Measurements from ENCODE around the gene RIPK3. TPM values are rescaled to one million over a fixed set of nuclear protein-coding genes. Genes with fewer than 3 reads are reported as not detected.

Gene RIPK3
- total and polyA plus RNA-seq, 4 experiments from 2014 or later, result 6.2 to 63.5 (median 39.8) TPM

DNA sequence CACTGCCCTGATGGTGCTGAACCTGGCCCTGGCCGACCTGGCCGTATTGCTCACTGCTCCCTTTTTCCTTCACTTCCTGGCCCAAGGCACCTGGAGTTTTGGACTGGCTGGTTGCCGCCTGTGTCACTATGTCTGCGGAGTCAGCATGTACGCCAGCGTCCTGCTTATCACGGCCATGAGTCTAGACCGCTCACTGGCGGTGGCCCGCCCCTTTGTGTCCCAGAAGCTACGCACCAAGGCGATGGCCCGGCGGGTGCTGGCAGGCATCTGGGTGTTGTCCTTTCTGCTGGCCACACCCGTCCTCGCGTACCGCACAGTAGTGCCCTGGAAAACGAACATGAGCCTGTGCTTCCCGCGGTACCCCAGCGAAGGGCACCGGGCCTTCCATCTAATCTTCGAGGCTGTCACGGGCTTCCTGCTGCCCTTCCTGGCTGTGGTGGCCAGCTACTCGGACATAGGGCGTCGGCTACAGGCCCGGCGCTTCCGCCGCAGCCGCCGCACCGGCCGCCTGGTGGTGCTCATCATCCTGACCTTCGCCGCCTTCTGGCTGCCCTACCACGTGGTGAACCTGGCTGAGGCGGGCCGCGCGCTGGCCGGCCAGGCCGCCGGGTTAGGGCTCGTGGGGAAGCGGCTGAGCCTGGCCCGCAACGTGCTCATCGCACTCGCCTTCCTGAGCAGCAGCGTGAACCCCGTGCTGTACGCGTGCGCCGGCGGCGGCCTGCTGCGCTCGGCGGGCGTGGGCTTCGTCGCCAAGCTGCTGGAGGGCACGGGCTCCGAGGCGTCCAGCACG, 23.8 kb downstream of the RIPK3 start:
- peak overlapping the region in 4 of 7 donors; percentile 68 to 90 (median 78) for H3K27ac Mint-ChIP-seq
- Histone ChIP-seq H3K36me3 (ENCODE audit: insufficient read depth, low read length) (no peaks in the 10 kb centered on the region), H3K4me3 (ENCODE audit: low read length in 2 of 2) (no peak overlapping the region), H3K4me1 (ENCODE audit: insufficient read depth, low read length) (peaks cover 42% of the 10 kb centered on the region), H3K9me3 (ENCODE audit: control insufficient read depth in 1 of 2, low read length in 2 of 2) (no peaks in the 10 kb centered on the region), H3K27me3 (ENCODE audit: insufficient read depth, low read length) (no peaks in the 10 kb centered on the region), H3K27ac (ENCODE audit: low read depth, low read length) (no peak overlapping the region)
- H3K36me3 Mint-ChIP-seq, result peaks cover 0 to 5% of the 10 kb centered on the region in 2 donors
- POLR2A ChIA-PET (ENCODE audit: partially characterized antibody), result interaction anchor here (1.0 to 1.1 kb wide), 2 partner anchors 74 to 100 kb away, joined by 3 read pairs; partner anchors contain the start of genes MDP1 and TINF2
- H3K9me3 Mint-ChIP-seq, result peaks cover 0 to 1% (median 0%) of the 10 kb centered on the region in 8 donors
- peaks cover 38 to 60% (median 47%) of the 10 kb centered on the region in 4 donors for H3K4me1 Mint-ChIP-seq
- H3K27me3 Mint-ChIP-seq, result no peaks in the 10 kb centered on the region
- no peak for DNase-seq
- CTCF ChIA-PET (ENCODE audit: partially characterized antibody), result interaction anchor here (3.7 kb wide), 1 partner anchor 8 kb away, joined by 29 read pairs; the partner anchor contains the start of genes CIDEB and LTB4R2
- intact Hi-C loops (cut with micrococcal nuclease), result no loop called here
- peak overlapping the region in 5 of 8 donors; percentile 15 to 59 (median 52) for H3K4me3 Mint-ChIP-seq

DNA sequence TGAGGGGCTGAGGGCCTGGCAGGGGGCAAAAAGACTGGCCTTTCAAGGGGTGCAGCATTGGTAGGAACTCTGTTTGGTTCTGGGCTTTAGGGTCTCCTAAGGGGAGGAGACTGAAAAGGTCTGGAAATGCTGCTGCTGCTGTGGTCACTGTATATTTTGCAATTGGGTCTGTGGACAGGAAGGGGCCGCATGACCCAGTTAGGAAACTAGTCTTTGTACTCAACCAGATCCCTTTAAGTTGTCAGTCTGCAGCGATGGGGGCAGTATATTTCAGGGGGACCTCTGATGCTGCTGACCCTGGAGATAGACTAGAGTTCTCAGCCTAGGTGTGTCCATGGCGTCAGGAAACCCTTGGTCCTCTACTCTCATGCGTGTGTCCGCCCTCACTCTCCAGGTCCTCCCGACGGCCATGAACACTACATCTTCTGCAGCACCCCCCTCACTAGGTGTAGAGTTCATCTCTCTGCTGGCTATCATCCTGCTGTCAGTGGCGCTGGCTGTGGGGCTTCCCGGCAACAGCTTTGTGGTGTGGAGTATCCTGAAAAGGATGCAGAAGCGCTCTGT, 24.5 kb downstream of the RIPK3 start:
- Mint-ChIP-seq H3K9me3 (peaks cover 0 to 1% (median 0%) of the 10 kb centered on the region in 8 donors), H3K4me3 (peak overlapping the region in 7 of 8 donors; percentile 6 to 87 (median 52)), H3K36me3 (peaks cover 0 to 5% of the 10 kb centered on the region in 2 donors), H3K27ac (peak overlapping the region in 6 of 7 donors; percentile 29 to 95 (median 69)), H3K27me3 (no peaks in the 10 kb centered on the region), H3K4me1 (peaks cover 40 to 63% (median 49%) of the 10 kb centered on the region in 4 donors)
- CTCF ChIA-PET (ENCODE audit: partially characterized antibody), result interaction anchor here (10.4 kb wide), 1 partner anchor 19 kb away, joined by 232 read pairs; the partner anchor contains the start of genes ADCY4 and RIPK3
- Histone ChIP-seq H3K27me3 (ENCODE audit: insufficient read depth, low read length) (no peaks in the 10 kb centered on the region), H3K27ac (ENCODE audit: low read depth, low read length) (no peak overlapping the region), H3K36me3 (ENCODE audit: insufficient read depth, low read length) (no peaks in the 10 kb centered on the region), H3K9me3 (ENCODE audit: control insufficient read depth in 1 of 2, low read length in 2 of 2) (no peaks in the 10 kb centered on the region), H3K4me1 (ENCODE audit: insufficient read depth, low read length) (peaks cover 44% of the 10 kb centered on the region), H3K4me3 (ENCODE audit: low read length in 2 of 2) (peak overlapping the region in 1 of 2 donors; percentile 2)
- intact Hi-C loops (cut with micrococcal nuclease), result no loop called here
- POLR2A ChIA-PET (ENCODE audit: partially characterized antibody), result interaction anchor here (1.1 kb wide), 1 partner anchor 73 kb away, joined by 3 read pairs; the partner anchor contains the start of gene TINF2
- no peak for DNase-seq

DNA sequence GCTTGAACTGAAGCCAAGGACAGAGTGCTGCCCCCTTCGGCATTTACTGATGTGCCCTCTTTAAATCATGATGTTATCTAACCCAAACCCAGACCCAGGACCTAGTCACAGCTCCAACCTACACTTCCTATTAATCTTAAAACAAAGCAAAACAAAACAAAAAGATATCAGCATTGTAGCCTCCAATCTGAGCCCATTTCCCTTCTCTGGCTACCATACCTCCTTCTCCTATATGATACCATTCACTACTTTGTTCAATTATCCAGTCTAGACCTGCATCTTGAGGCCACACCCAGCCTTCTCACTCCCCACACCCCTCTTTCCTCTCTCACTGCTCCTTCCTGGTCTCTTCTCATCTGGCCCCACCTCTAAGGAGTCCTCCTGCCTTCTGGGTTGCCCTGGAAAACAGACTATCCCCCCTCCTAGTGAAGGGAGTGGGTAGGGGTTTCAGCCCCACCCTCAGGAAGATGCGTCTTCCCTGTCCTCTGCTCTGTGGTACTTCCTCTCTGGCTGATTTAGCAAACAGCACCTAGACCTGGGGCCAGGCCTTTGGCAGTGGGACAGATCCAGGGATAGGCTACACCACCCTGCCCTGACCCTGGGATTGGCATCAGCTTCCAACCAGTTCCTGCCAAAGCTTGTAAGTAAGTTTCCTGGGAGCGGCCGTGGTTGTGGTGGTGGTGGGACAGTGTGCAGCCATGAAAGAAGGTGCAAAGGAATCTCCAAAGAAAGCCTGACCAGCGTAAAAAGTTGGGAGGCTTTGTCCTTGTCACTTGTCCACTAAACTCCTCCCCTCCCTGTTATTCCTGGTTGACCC, 25.2 kb downstream of the RIPK3 start:
- no peaks in the 10 kb centered on the region for H3K9me3 ChIP-seq (ENCODE audit: control insufficient read depth in 1 of 2, low read length in 2 of 2)
- Mint-ChIP-seq H3K27me3 (no peaks in the 10 kb centered on the region), H3K4me3 (peak overlapping the region; percentile 3 to 94 (median 78)), H3K4me1 (peaks cover 48 to 71% (median 55%) of the 10 kb centered on the region in 4 donors), H3K36me3 (peaks cover 0 to 5% of the 10 kb centered on the region in 2 donors), H3K9me3 (peaks cover 0 to 1% (median 0%) of the 10 kb centered on the region in 8 donors), H3K27ac (peak overlapping the region; percentile 81 to 97 (median 90))
- H3K27ac ChIP-seq (ENCODE audit: low read depth, low read length), result peak overlapping the region; percentile 72
- POLR2A ChIA-PET (ENCODE audit: partially characterized antibody), result interaction anchor here (0.8 to 8.5 kb wide), 9 partner anchors 10 to 153 kb away, joined by 3 to 108 read pairs (median 8); partner anchors contain the start of genes CBLN3, DHRS1, IRF9 and KHNYN
- H3K36me3 ChIP-seq (ENCODE audit: insufficient read depth, low read length), result no peaks in the 10 kb centered on the region
- no peak for DNase-seq
- H3K4me3 ChIP-seq (ENCODE audit: low read length in 2 of 2), result peak overlapping the region in 1 of 2 donors; percentile 2
- no peaks in the 10 kb centered on the region for H3K27me3 ChIP-seq (ENCODE audit: insufficient read depth, low read length)
- CTCF ChIA-PET (ENCODE audit: partially characterized antibody), result interaction anchor here (0.9 to 18.5 kb wide), 5 partner anchors 16 to 117 kb away, joined by 3 to 556 read pairs (median 152); partner anchors contain the start of genes ADCY4, DHRS1, NOP9 and RIPK3
- peaks cover 52% of the 10 kb centered on the region for H3K4me1 ChIP-seq (ENCODE audit: insufficient read depth, low read length)
- intact Hi-C loops (cut with micrococcal nuclease), result loop anchor here (5.0 kb wide), 1 partner anchor 118 kb away; no protein-coding TSS in a partner anchor

DNA sequence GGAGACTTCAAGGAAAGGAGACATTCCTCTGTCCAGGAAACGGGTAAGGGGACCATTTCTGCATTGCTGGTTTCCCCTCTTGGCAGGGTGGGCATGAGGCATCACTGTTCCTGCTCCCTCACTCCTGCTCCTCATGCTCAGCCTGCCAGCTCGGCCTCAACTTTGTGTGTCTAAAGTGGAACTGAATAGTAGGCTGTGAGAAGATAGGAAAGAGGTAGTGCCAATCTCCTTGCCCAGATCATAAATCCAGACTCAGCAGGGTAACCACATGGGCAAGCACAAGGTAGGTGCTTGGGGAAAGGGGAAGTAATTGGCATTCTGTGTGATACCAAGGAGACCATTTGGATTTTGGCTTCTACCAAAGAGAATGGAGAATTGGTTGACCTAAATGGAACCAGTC, 25.9 kb downstream of the RIPK3 start:
- Mint-ChIP-seq H3K27me3 (no peaks in the 10 kb centered on the region), H3K4me1 (peaks cover 54 to 73% (median 62%) of the 10 kb centered on the region in 4 donors), H3K9me3 (peaks cover 0 to 1% (median 0%) of the 10 kb centered on the region in 8 donors), H3K36me3 (peaks cover 0 to 5% of the 10 kb centered on the region in 2 donors), H3K27ac (peak overlapping the region; percentile 85 to 97 (median 90)), H3K4me3 (peak overlapping the region in 7 of 8 donors; percentile 71 to 94 (median 87))
- no peaks in the 10 kb centered on the region for H3K36me3 ChIP-seq (ENCODE audit: insufficient read depth, low read length)
- peak overlapping the region; percentile 72 for H3K27ac ChIP-seq (ENCODE audit: low read depth, low read length)
- DNase-seq, result no peak
- ChIA-PET POLR2A (ENCODE audit: partially characterized antibody) (interaction anchor here (0.8 to 8.5 kb wide), 11 partner anchors 11 to 152 kb away, joined by 3 to 108 read pairs (median 8); partner anchors contain the start of genes CBLN3, DHRS1, IRF9 and KHNYN), CTCF (ENCODE audit: partially characterized antibody) (interaction anchor here (0.9 to 18.5 kb wide), 6 partner anchors 15 to 128 kb away, joined by 3 to 556 read pairs (median 79); partner anchors contain the start of genes ADCY4, DHRS1, NOP9 and RIPK3)
- intact Hi-C loops (cut with micrococcal nuclease), result loop anchor here (5.0 kb wide), 1 partner anchor 118 kb away; no protein-coding TSS in a partner anchor
- peaks cover 59% of the 10 kb centered on the region for H3K4me1 ChIP-seq (ENCODE audit: insufficient read depth, low read length)
- no peaks in the 10 kb centered on the region for H3K9me3 ChIP-seq (ENCODE audit: control insufficient read depth in 1 of 2, low read length in 2 of 2)
- H3K4me3 ChIP-seq (ENCODE audit: low read length in 2 of 2), result peak overlapping the region in 1 of 2 donors; percentile 38
- H3K27me3 ChIP-seq (ENCODE audit: insufficient read depth, low read length), result no peaks in the 10 kb centered on the region

DNA sequence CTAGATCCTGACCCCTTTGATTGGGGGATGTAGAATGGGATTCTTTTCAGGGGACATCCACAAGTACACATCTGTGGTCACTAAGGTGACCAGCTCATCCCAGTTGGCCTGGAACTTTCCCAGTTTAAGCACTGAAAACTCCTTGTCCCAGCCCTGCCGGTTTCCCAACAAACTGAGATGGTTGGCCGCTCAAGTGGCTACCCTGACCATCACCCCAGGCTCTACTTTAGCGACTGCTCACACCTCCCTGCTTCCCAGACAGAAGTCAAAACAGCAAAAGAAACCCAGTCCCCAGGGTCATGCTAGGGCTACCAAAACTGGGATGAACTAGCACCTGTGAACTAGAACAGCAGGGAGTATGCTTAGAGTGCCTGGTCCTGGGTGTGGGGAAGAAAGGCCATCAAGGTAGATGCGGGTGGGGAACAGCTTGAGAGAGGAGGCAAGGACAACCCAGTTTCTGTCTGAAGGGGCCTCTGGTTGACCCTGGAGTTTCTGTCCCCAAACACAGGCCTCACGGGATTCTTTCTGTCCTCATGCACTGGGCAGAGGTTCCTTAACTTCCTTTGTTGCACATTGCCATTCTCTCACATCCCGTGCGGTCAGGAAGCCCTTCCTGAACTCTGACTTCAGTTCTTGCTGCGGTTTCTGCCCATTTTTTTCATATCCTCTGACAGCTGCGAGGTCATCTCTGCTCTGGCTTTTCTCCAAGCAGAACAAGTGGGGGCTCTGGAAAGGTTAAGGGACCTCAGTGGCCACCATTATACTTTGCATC, 26.9 kb downstream of the RIPK3 start:
- peaks cover 60 to 82% (median 69%) of the 10 kb centered on the region in 4 donors for H3K4me1 Mint-ChIP-seq
- Histone ChIP-seq H3K27ac (ENCODE audit: low read depth, low read length) (peak overlapping the region; percentile 72), H3K4me1 (ENCODE audit: insufficient read depth, low read length) (peaks cover 68% of the 10 kb centered on the region), H3K4me3 (ENCODE audit: low read length in 2 of 2) (peak overlapping the region; percentile 20 to 58), H3K36me3 (ENCODE audit: insufficient read depth, low read length) (no peaks in the 10 kb centered on the region), H3K27me3 (ENCODE audit: insufficient read depth, low read length) (no peaks in the 10 kb centered on the region), H3K9me3 (ENCODE audit: control insufficient read depth in 1 of 2, low read length in 2 of 2) (no peaks in the 10 kb centered on the region)
- intact Hi-C loops (cut with micrococcal nuclease), result loop anchor here (5.0 kb wide), 1 partner anchor 119 kb away; no protein-coding TSS in a partner anchor
- peaks cover 0 to 1% (median 0%) of the 10 kb centered on the region in 8 donors for H3K9me3 Mint-ChIP-seq
- H3K4me3 Mint-ChIP-seq, result peak overlapping the region; percentile 45 to 94 (median 88)
- H3K36me3 Mint-ChIP-seq, result peaks cover 3 to 9% of the 10 kb centered on the region in 2 donors
- ChIA-PET POLR2A (ENCODE audit: partially characterized antibody) (interaction anchor here (0.6 to 8.5 kb wide), 19 partner anchors 8 to 198 kb away, joined by 3 to 108 read pairs (median 5); partner anchors contain the start of genes CBLN3, DCAF11, DHRS1 and IRF9), CTCF (ENCODE audit: partially characterized antibody) (interaction anchor here (0.9 to 18.5 kb wide), 8 partner anchors 14 to 129 kb away, joined by 3 to 556 read pairs (median 15); partner anchors contain the start of genes ADCY4, DHRS1, NOP9 and RABGGTA)
- peak overlapping the region; percentile 90 to 97 (median 94) for H3K27ac Mint-ChIP-seq
- DNase-seq, result peak; percentile 53 to 73 (median 56)
- H3K27me3 Mint-ChIP-seq, result no peaks in the 10 kb centered on the region

Measured in CD4-positive, alpha-beta memory T cell (primary cell).